K562 (cell line): ENCODE data around the gene PDE6H. TPM values are rescaled to one million over a fixed set of nuclear protein-coding genes. Genes with fewer than 3 reads are reported as not detected.

Experiments
- ATAC-seq: fragments of 200-7000 bp; cut with Tn5 transposase; 3 replicates; pipeline ENCODE4 v1.9.1; 2020; ENCODE audit warnings: moderate library complexity
- BruUV-seq: library from RNA; stranded (reverse); fragments of 400-500 nt; replicated peaks from 2 replicates; lab custom pipeline; 2021; lab: Mats Ljungman, UMichigan
- CTCF ChIA-PET: fragments of 300-600 bp; formaldehyde crosslinking; extraction: SDS; loops from one replicate; lab custom pipeline; 2021; ENCODE audit warnings: low intra/inter-chr PET ratio; lab: Yijun Ruan, JAX
- POLR2A ChIA-PET: fragments of 300-600, 350-650 bp; sonication (Branson Sonifier 250); formaldehyde crosslinking; extraction: SDS; loops from one replicate; lab custom pipeline; 2021; ENCODE audit warnings: antibody characterized with exemption, inconsistent platforms; lab: Yijun Ruan, JAX
- DNase-seq, 4 experiments: peaks; one replicate each; pipeline versions ENCODE4 v3.0.0 to v3.0.0-alpha.2; 2011 to 2018; ENCODE audit warnings: low spot score in 3 of 4, mixed read lengths in 3 of 4; ENCODE audit errors: extremely low read depth in 1 of 4
- FAIRE-seq: peaks from 2 replicates; lab custom pipeline; 2011; peaks lifted over from hg19 to GRCh38; lab: Jason Lieb, UNC
- H2AFZ ChIP-seq: 2 replicates; pipeline ENCODE4 v1.6.0; 2011; ENCODE audit warnings: low read depth, low read length, control low read depth, inconsistent platforms
- H3K27ac ChIP-seq: fragments of 200-600 bp; 3 replicates; pipeline ENCODE4 v1.8.0; 2011; ENCODE audit warnings: low read depth, mild to moderate bottlenecking, control low read depth, inconsistent platforms, low read length, moderate library complexity, mixed read lengths; ENCODE audit errors: extremely low read depth
- H3K27me3 ChIP-seq, 2 experiments: fragments of 300-600 bp in 1 of 2; 2 replicates in 1 of 2; 3 replicates in 1 of 2; pipeline versions ENCODE4 v1.6.0 to v1.8.0; 2011; ENCODE audit warnings: inconsistent platforms in 2 of 2, low read length in 2 of 2, mild to moderate bottlenecking in 1 of 2, mixed read lengths in 1 of 2, moderate library complexity in 1 of 2; ENCODE audit not compliant: control insufficient read depth in 2 of 2, insufficient read depth in 2 of 2
- H3K36me3 ChIP-seq: fragments of 300-600 bp; 3 replicates; pipeline ENCODE4 v1.8.0; 2011; ENCODE audit warnings: mild to moderate bottlenecking, low read length, inconsistent platforms; ENCODE audit not compliant: control insufficient read depth, insufficient read depth
- H3K4me1 ChIP-seq, 2 experiments: fragments of 200-600 bp in 1 of 2; replicated peaks in 1 of 2; 2 replicates in 1 of 2; 3 replicates in 1 of 2; pipeline versions ENCODE4 v1.5.1 to v1.8.0; 2011; ENCODE audit warnings: inconsistent platforms in 2 of 2, low read length in 2 of 2, mild to moderate bottlenecking in 1 of 2, mixed read lengths in 1 of 2, moderate library complexity in 1 of 2; ENCODE audit not compliant: control insufficient read depth in 2 of 2, insufficient read depth in 2 of 2
- H3K4me2 ChIP-seq: 2 replicates; pipeline ENCODE4 v1.6.1; 2011; ENCODE audit warnings: low read length, control low read depth, inconsistent platforms, mixed read lengths; ENCODE audit not compliant: insufficient read depth
- H3K4me3 ChIP-seq: fragments of 200-600 bp; sonication (generic), shearing (Covaris generic); 2 replicates; pipeline ENCODE4 v1.5.1; 2016; ENCODE audit warnings: control low read depth, inconsistent platforms
- H3K79me2 ChIP-seq: fragments of 200-600 bp; 3 replicates; pipeline ENCODE4 v1.8.0; 2011; ENCODE audit warnings: low read length, inconsistent platforms; ENCODE audit not compliant: control insufficient read depth, insufficient read depth
- H3K9ac ChIP-seq, 2 experiments: 2 replicates each; pipeline versions ENCODE4 v1.6.0 to v1.6.1; 2011; ENCODE audit warnings: low read depth in 2 of 2, low read length in 2 of 2, control low read depth in 1 of 2, inconsistent platforms in 1 of 2, mild to moderate bottlenecking in 1 of 2, mixed read lengths in 1 of 2; ENCODE audit not compliant: insufficient read depth in 1 of 2
- H3K9me1 ChIP-seq: one replicate; pipeline ENCODE4 v1.6.0; 2011; ENCODE audit warnings: inconsistent platforms, mild to moderate bottlenecking, low read length, moderate library complexity; ENCODE audit not compliant: control insufficient read depth, insufficient read depth
- H3K9me3 ChIP-seq: replicated peaks from 2 replicates; pipeline ENCODE4 v1.5.1; 2011; ENCODE audit warnings: low read depth, low read length, inconsistent platforms; ENCODE audit not compliant: control insufficient read depth, insufficient read depth
- H4K20me1 ChIP-seq: replicated peaks from 2 replicates; pipeline ENCODE4 v1.6.1; 2011; ENCODE audit warnings: low read length, inconsistent platforms, mixed read lengths; ENCODE audit not compliant: control insufficient read depth, insufficient read depth
- CEBPG ChIP-seq, 3 experiments: fragments of 200-800 bp in 1 of 3; sonication (Bioruptor generic) in 1 of 3; sonication (generic) in 1 of 3; formaldehyde crosslinking in 1 of 3; IDR thresholded peaks in 2 of 3; conservative IDR thresholded peaks in 1 of 3; 2 replicates each; pipeline versions ENCODE4 v1.6.1 to v1.8.0; 2016 to 2022; ENCODE audit warnings: missing compliant biosample characterization in 2 of 3, missing genetic modification characterization in 2 of 3, mild to moderate bottlenecking in 1 of 3, missing genetic modification reagents in 1 of 3
- CREB3 ChIP-seq: fragments of 450-650 bp; conservative IDR thresholded peaks from 2 replicates; pipeline ENCODE4 v1.6.1; 2016; ENCODE audit warnings: missing genetic modification characterization, low read depth, mild to moderate bottlenecking, missing compliant biosample characterization, moderate library complexity
- MXD1 ChIP-seq: fragments of 250-450 bp; sonication (Bioruptor Pico); IDR thresholded peaks from 2 replicates; pipeline ENCODE4 v1.8.0; 2021; ENCODE audit warnings: borderline replicate concordance, mild to moderate bottlenecking, moderate library complexity; ENCODE audit not compliant: poor library complexity, severe bottlenecking
- POLR2AphosphoS5 ChIP-seq: IDR thresholded peaks from 2 replicates; pipeline ENCODE4 v1.6.1; 2011; ENCODE audit warnings: mild to moderate bottlenecking, low read depth, low read length, moderate library complexity; ENCODE audit not compliant: control insufficient read depth, insufficient read depth
- ZNF239 ChIP-seq: fragments of 250-450 bp; sonication (Bioruptor Pico); IDR thresholded peaks from 2 replicates; pipeline ENCODE4 v1.4.0; 2020; ENCODE audit warnings: mild to moderate bottlenecking
- ZNF274 ChIP-seq: IDR thresholded peaks from 2 replicates; pipeline ENCODE4 v1.6.1; 2011; ENCODE audit warnings: low read depth, mild to moderate bottlenecking, low read length, moderate library complexity, borderline replicate concordance
- WGBS: fragments of 100-300 bp; shearing (Covaris generic); methylation state at CpG from one replicate; pipeline ENCODE4 v1.1.6; 2016; ENCODE audit warnings: low coverage, mixed read lengths; ENCODE audit not compliant: insufficient coverage; ENCODE audit errors: missing lambda C conversion rate; 5-methylcytosine and 5-hydroxymethylcytosine counted together
- in situ Hi-C: fragments of 300-500 bp; cut with MboI; formaldehyde crosslinking; loops from 4 replicates; pipeline ENCODE4 v1.15.0; 2018; ENCODE audit warnings: inconsistent platforms, mixed read lengths
- intact Hi-C: fragments of 100-400 bp; cut with micrococcal nuclease; formaldehyde crosslinking; loops from 2 replicates; pipeline ENCODE4 v1.14.2; 2022
- polyA plus RNA-seq, 8 experiments: library from polyadenylated mRNA; depleted of rRNA in 4 of 8; stranded (reverse) in 5 of 8; unstranded in 3 of 8; fragments of >200 nt; fragmentation: Nextera tagmentation in 2 of 8; fragmentation: Illumina TruSeq in 1 of 8; extraction: Ambion mirVana in 2 of 8; extraction: Trizol in 1 of 8; gene quantifications; 2 replicates each; pipeline versions ENCODE4 v1.2.1 to v1.2.3, GENCODE V29; 2011 to 2014; ENCODE audit warnings: inconsistent platforms in 1 of 8, missing spikeins in 1 of 8
- total RNA-seq, 7 experiments: library from RNA; depleted of rRNA in 6 of 7; stranded (reverse); fragments of >200 nt in 6 of 7; fragmentation: Illumina TruSeq in 2 of 7; extraction: Trizol in 2 of 7; gene quantifications; 2 replicates each; pipeline versions ENCODE4 v1.2.1 to v1.2.3, GENCODE V29; 2011 to 2021; ENCODE audit warnings: low replicate concordance in 1 of 7

PDE6H gene
- total and polyA plus RNA-seq, 9 of the 15 experiments (the other 6 are each of a cell fraction or from before 2014, with no cell fraction given), result 0.15 TPM; not detected in 8

- Histone ChIP-seq H3K79me2 (no peaks in the 10 kb centered on the region), H3K4me2 (no peak overlapping the region), H3K9me3 (no peaks in the 10 kb centered on the region), H3K9me1 (no peaks in the 10 kb centered on the region), H2AFZ (no peak overlapping the region), H4K20me1 (no peaks in the 10 kb centered on the region), H3K36me3 (no peaks in the 10 kb centered on the region), H3K27ac (no peak overlapping the region)
- in situ Hi-C loops, result loop anchor here (25.0 kb wide), 1 partner anchor 752 kb away; no protein-coding TSS in a partner anchor
- WGBS, result 61% methylated on average over 2 of the region's 2 CpGs
- ChIA-PET POLR2A (no interaction called here), CTCF (no interaction called here)
- no peak for FAIRE-seq
- TF ChIP-seq CREB3 (no peak), ZNF239 (CRISPR knock-in tag) (no peak), POLR2AphosphoS5 (no peak), MXD1 (no peak), CEBPG (CRISPR knock-in tag; IDR thresholded peaks at IDR 0.05) (no peak), CEBPG (tag; conservative IDR thresholded peaks at IDR 0.05 in 1 of 2, IDR thresholded peaks at IDR 0.05 in 1 of 2) (no peak), ZNF274 (no peak)
- TF ChIP-seq, all 486 proteins: peak for 0
- no peaks in the 10 kb centered on the region for H3K27me3 ChIP-seq
- H3K4me3 ChIP-seq, result no peak overlapping the region
- DNase-seq, result no peak
- no peak overlapping the region for H3K9ac ChIP-seq
- no TSS peak for BruUV-seq
- ATAC-seq, result no peak
- H3K4me1 ChIP-seq, result no peaks in the 10 kb centered on the region; a peak in 2 of 5 replicates
- intact Hi-C loops, result no loop called here
Observed at GRCh38 chr12:14964406-14964805, 8.4 kb upstream of the PDE6H start.
